Adrenal gland (tissue), 12 donors: ENCODE results near the gene F7. TPM values are rescaled to one million over a fixed set of nuclear protein-coding genes. Genes with fewer than 3 reads are reported as not detected.

Experiments used
- DNase-seq, 7 donors: peaks; one replicate each; pipeline ENCODE4 v3.0.0-alpha.2; 2019 to 2020
- H3K27ac ChIP-seq, 5 donors: fragments of 200-600 bp; sonication (generic) in 4 of 5; 1 replicate in 3 of 5; 2 replicates in 2 of 5; pipeline versions ENCODE4 v1.5.1 to v1.8.0; 2016 to 2020; ENCODE audit warnings: mild to moderate bottlenecking in 1 of 5
- H3K27me3 ChIP-seq: fragments of 200-600 bp; 2 replicates; pipeline ENCODE4 v1.8.0; 2021
- H3K36me3 ChIP-seq, 2 donors: fragments of 200-600 bp; replicated peaks in 1 of 2; 1 replicate in 1 of 2; 2 replicates in 1 of 2; pipeline versions ENCODE4 v1.5.1 to v1.8.0; 2018 to 2022
- H3K4me1 ChIP-seq, 2 donors: fragments of 200-600 bp; replicated peaks in 1 of 2; 1 replicate in 1 of 2; 2 replicates in 1 of 2; pipeline versions ENCODE4 v1.5.1 to v1.8.0; 2018 to 2021
- H3K4me3 ChIP-seq, 4 donors: fragments of 200-600 bp; sonication (generic) in 3 of 4; one replicate each; pipeline ENCODE4 v1.5.1; 2016 to 2018
- H3K9me3 ChIP-seq, 3 donors: fragments of 200-600 bp; sonication (generic) in 1 of 3; replicated peaks in 1 of 3; 1 replicate in 2 of 3; 2 replicates in 1 of 3; pipeline versions ENCODE4 v1.5.1 to v1.8.0; 2016 to 2021
- POLR2A ChIP-seq, 2 donors: fragments of 450-650 bp; IDR thresholded peaks; one replicate each; pipeline ENCODE4 v1.6.1; 2017; ENCODE audit warnings: antibody characterized with exemption in 2 of 2, mild to moderate bottlenecking in 2 of 2, moderate library complexity in 1 of 2
- WGBS, 4 donors: extraction: QIAGEN DNeasy Blood & Tissue Kit in 2 of 4; methylation state at CpG; one replicate each; pipeline versions ENCODE4 v1.1.5 to v1.1.7; 2013 to 2017; 5-methylcytosine and 5-hydroxymethylcytosine counted together
- intact Hi-C, 2 donors: fragments of 100-400 bp; cut with DNase I; formaldehyde crosslinking; loops; one replicate each; pipeline versions ENCODE4 v1.14.1 to v1.15.0; 2022 to 2023
- polyA plus RNA-seq, 3 donors: library from polyadenylated mRNA; stranded (reverse); fragments of 200-250 nt in 2 of 3; fragments of 350-450 nt in 1 of 3; fragmentation: Illumina TruSeq in 1 of 3; extraction: RNeasy Lipid Tissue Mini Kit (QIAGEN cat#74804) in 1 of 3; gene quantifications; one replicate each; pipeline ENCODE4 v1.2.3, GENCODE V29; 2013 to 2014
- total RNA-seq, 9 donors: library from RNA; depleted of rRNA in 4 of 9; stranded (reverse); fragments of >200 nt in 4 of 9; fragments of 120-200 nt in 1 of 9; fragmentation: NEBNext Ultra II Directional in 1 of 9; extraction: Animal tissue kit (Norgen Biotek cat#: 25700) in 1 of 9; gene quantifications; one replicate each; pipeline versions ENCODE4 v1.1.0 to v1.2.4, GENCODE V29; 2013 to 2023
- TF ChIP-seq, protein P1 (sequence below), 6 experiments: fragments of 450-650 bp in 4 of 6; fragments of 200-600 bp in 2 of 6; sonication (generic) in 1 of 6; IDR thresholded peaks; 1 replicate in 5 of 6; 2 replicates in 1 of 6; pipeline versions ENCODE4 v1.5.1 to v1.8.0; 2016 to 2021; ENCODE audit warnings: antibody characterized with exemption in 6 of 6, mild to moderate bottlenecking in 2 of 6, moderate library complexity in 1 of 6
- donor health status: healthy with polysubstance abuse.
- donor health status: Bipolar disorder and iron deficiency.
- donor health status: DM: yes; HTN: yes; CAD: no.
- donor health status: DM: no; HTN: no; CAD: no.
- donor health status: DM: no; HTN: no; CAD: no.
- donor health status: DM: yes; HTN: yes; CAD: no.

The F7 gene
- total and polyA plus RNA-seq, 12 donors, result 0.05 to 0.61 (median 0.08) TPM; not detected in 7

DNA sequence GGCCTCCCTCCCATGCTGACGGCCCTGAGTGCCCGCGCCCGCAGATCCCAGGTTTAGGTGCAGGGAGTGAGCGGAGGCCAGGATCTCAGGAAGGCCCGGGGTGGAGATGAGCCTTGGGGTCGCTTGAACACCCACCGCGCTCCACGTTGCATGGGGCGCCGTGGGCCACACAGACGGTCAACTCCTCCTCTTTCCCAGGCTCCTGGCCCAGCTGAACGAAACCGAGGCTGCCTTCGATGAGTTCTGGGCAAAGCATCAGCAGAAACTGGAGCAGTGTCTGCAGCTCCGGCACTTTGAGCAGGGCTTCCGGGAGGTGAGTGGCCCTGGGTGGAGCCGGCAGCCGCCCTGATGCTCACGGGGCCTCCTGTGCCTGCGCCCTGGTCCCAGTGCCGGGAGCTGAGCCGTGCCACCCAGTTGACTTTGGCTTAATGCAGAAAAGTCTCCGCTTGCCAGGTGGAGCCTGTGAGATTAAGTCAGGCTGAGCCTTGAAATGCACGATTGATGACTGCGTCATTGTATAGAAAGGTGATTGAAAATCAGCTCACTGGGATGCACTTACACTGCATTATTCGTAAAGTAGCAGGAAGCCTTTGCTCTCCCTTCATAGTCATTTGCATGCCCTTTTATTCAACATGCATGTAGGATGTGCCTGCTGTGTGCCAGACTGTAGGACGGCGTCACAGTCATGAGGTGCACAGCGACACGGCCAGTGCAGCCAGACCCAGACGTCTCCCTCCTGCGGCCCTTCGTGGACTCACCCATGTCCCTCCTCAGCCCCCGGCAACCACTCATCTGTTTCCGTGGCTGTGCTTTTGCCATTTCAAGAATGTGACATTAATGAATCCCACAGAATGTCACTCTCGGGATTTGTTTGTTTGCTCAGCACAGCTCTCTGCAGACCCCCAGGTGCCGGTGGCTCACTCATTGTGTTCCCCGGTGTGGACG lies 35.5 kb upstream of the F7 start:
- no peak for TF ChIP-seq POLR2A (IDR thresholded peaks at IDR 0.05)
- TF ChIP-seq, protein P1, sequence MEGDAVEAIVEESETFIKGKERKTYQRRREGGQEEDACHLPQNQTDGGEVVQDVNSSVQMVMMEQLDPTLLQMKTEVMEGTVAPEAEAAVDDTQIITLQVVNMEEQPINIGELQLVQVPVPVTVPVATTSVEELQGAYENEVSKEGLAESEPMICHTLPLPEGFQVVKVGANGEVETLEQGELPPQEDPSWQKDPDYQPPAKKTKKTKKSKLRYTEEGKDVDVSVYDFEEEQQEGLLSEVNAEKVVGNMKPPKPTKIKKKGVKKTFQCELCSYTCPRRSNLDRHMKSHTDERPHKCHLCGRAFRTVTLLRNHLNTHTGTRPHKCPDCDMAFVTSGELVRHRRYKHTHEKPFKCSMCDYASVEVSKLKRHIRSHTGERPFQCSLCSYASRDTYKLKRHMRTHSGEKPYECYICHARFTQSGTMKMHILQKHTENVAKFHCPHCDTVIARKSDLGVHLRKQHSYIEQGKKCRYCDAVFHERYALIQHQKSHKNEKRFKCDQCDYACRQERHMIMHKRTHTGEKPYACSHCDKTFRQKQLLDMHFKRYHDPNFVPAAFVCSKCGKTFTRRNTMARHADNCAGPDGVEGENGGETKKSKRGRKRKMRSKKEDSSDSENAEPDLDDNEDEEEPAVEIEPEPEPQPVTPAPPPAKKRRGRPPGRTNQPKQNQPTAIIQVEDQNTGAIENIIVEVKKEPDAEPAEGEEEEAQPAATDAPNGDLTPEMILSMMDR (IDR thresholded peaks at IDR 0.05), result no peak
- Histone ChIP-seq H3K4me1 (no peaks in the 10 kb centered on the region), H3K27me3 (no peaks in the 10 kb centered on the region), H3K27ac (no peak overlapping the region), H3K9me3 (no peaks in the 10 kb centered on the region), H3K36me3 (no peaks in the 10 kb centered on the region), H3K4me3 (no peak overlapping the region)
- intact Hi-C loops, result no loop called here
- 82 to 89% (median 86%) methylated on average over 32 to 41 of the region's 41 CpGs for WGBS, 4 donors
- DNase-seq, result no peak

DNA sequence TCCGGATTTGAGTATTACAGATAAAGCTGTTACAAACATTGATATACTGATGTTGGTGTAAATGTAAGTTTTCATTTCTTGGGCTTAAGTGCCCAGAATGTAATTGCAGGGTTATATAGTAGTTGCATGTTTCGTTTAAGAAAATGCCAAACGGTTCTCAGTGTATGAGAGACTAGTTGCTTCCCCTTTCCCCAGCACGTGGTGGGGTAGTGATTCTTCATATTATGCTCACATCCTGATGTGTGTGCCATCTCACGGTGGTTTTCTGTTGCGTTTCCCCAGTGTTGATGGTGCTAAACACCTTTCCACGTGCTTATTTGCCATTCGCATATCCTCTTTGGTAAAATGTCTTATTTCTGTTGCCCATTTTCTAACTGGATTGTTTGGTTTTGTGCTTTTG lies 34.7 kb upstream of the F7 start:
- TF ChIP-seq POLR2A (IDR thresholded peaks at IDR 0.05), result no peak
- TF ChIP-seq, protein P1 (IDR thresholded peaks at IDR 0.05), result no peak
- H3K36me3 ChIP-seq, result peaks cover 0 to 4% of the 10 kb centered on the region in 2 donors
- H3K27ac ChIP-seq, result no peak overlapping the region
- no peak overlapping the region for H3K4me3 ChIP-seq
- 60 to 81% (median 72%) methylated on average over 8 of the region's 8 CpGs for WGBS, 4 donors
- no peak for DNase-seq
- H3K9me3 ChIP-seq, result no peaks in the 10 kb centered on the region
- no peaks in the 10 kb centered on the region for H3K4me1 ChIP-seq
- intact Hi-C loops, result no loop called here
- H3K27me3 ChIP-seq, result no peaks in the 10 kb centered on the region

DNA sequence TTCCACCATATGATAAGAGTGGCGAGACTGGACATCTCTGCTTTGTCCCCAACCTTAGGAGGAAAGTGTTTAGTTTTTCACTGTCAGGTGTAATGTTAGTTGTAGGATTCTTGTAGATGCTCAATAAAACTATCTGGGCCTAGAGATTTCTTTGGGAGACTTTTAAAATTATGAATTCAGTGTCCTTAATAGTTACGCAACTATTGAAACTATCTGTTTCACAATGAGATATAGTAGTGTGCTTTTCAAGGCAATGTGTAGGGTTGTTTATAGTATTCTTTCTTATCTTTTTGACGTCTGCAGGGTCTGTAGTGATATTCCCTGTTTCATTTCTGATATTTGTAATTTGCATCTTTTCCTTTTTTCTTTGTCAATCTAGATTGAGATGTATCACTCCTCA lies 33.2 kb upstream of the F7 start:
- no peaks in the 10 kb centered on the region for H3K9me3 ChIP-seq
- no peaks in the 10 kb centered on the region for H3K27me3 ChIP-seq
- H3K36me3 ChIP-seq, result peaks cover 0 to 13% of the 10 kb centered on the region in 2 donors
- 75 to 83% (median 77%) methylated on average over 3 of the region's 3 CpGs for WGBS, 4 donors
- TF ChIP-seq, protein P1 (IDR thresholded peaks at IDR 0.05), result no peak
- no peak for TF ChIP-seq POLR2A (IDR thresholded peaks at IDR 0.05)
- no peak for DNase-seq
- H3K4me3 ChIP-seq, result no peak overlapping the region
- intact Hi-C loops, result no loop called here
- no peak overlapping the region for H3K27ac ChIP-seq
- H3K4me1 ChIP-seq, result no peaks in the 10 kb centered on the region

DNA sequence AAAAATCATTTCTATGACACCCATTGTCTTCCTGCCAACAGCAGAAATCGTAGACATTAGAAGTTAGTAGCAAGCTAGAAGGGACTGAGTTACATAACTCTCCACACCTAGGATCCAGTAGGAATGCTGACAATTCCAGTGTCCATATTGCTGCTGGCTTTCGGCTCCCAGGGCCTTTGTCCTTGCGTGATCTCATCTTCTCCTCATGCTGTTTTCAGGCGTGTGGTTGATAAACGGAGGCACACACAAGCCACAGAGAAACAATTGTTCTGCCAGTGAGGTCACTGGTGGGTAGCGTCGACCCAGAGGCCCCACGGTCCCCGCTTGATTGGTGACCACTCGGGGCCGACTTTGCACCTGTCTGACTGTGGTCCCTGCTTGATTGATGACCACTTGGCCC lies 31.6 kb upstream of the F7 start:
- no peak overlapping the region for H3K27ac ChIP-seq
- H3K9me3 ChIP-seq, result no peaks in the 10 kb centered on the region
- no peaks in the 10 kb centered on the region for H3K27me3 ChIP-seq
- 69 to 87% (median 76%) methylated on average over 5 to 11 of the region's 11 CpGs for WGBS, 4 donors
- no peak overlapping the region for H3K4me3 ChIP-seq
- peaks cover 0 to 13% of the 10 kb centered on the region in 2 donors for H3K36me3 ChIP-seq
- no peaks in the 10 kb centered on the region for H3K4me1 ChIP-seq
- intact Hi-C loops, result no loop called here
- DNase-seq, result no peak
- no peak for TF ChIP-seq POLR2A (IDR thresholded peaks at IDR 0.05)
- TF ChIP-seq, protein P1 (IDR thresholded peaks at IDR 0.05), result no peak
